HepG2 (cell line): ENCODE results near the gene ATF1. TPM values are rescaled to one million over a fixed set of nuclear protein-coding genes. Genes with fewer than 3 reads are reported as not detected.
A peak's percentile ranks its signal among the peaks of the same experiment; 100 is the strongest.

Experiments used
- BCL6 ChIP-seq: IDR thresholded peaks from 2 replicates; pipeline ENCODE4 v1.6.1; 2016; ENCODE audit warnings: missing genetic modification reagents, missing compliant biosample characterization
- FOXO1 ChIP-seq: sonication (generic); formaldehyde crosslinking; IDR thresholded peaks from 2 replicates; pipeline ENCODE4 v1.4.0; 2020; ENCODE audit warnings: missing genetic modification reagents
- HOXA7 ChIP-seq: sonication (generic); formaldehyde crosslinking; IDR thresholded peaks from 2 replicates; pipeline ENCODE4 v1.8.1; 2022; ENCODE audit warnings: mild to moderate bottlenecking, missing genetic modification reagents, moderate library complexity
- IKZF1 ChIP-seq: fragments of 450-650 bp; IDR thresholded peaks from 2 replicates; pipeline ENCODE4 v1.7.1; 2016
- KLF9 ChIP-seq: IDR thresholded peaks from 2 replicates; pipeline ENCODE4 v1.6.1; 2016; ENCODE audit warnings: low read depth
- LRRFIP1 ChIP-seq: sonication (generic); formaldehyde crosslinking; conservative IDR thresholded peaks from 2 replicates; pipeline ENCODE4 v1.4.0; 2020; ENCODE audit warnings: missing genetic modification reagents
- PHF5A ChIP-seq: IDR thresholded peaks from one replicate; pipeline ENCODE4 v1.6.1; 2018; ENCODE audit warnings: low read depth, missing genetic modification reagents; ENCODE audit not compliant: unreplicated experiment
- PRPF4 ChIP-seq: fragments of 200-400 bp; formaldehyde crosslinking; IDR thresholded peaks from 2 replicates; pipeline ENCODE4 v1.6.1; 2016; ENCODE audit warnings: low read length, low read depth; ENCODE audit not compliant: poor library complexity, severe bottlenecking
- RBAK ChIP-seq: sonication (generic); formaldehyde crosslinking; IDR thresholded peaks from 2 replicates; pipeline ENCODE4 v1.5.1; 2020; ENCODE audit warnings: mild to moderate bottlenecking, missing genetic modification reagents
- TBL1XR1 ChIP-seq: fragments of 150-350 bp; IDR thresholded peaks from 2 replicates; pipeline ENCODE4 v1.6.1; 2014; ENCODE audit warnings: borderline replicate concordance, low read length; ENCODE audit not compliant: partially characterized antibody
- TCF12 ChIP-seq, 2 experiments: fragments of 450-650 bp in 1 of 2; sonication (generic) in 1 of 2; formaldehyde crosslinking in 1 of 2; IDR thresholded peaks; 2 replicates each; pipeline versions ENCODE4 v1.6.1 to v1.8.0; 2017 to 2022; ENCODE audit warnings: antibody characterized with exemption in 1 of 2, mild to moderate bottlenecking in 1 of 2, missing genetic modification reagents in 1 of 2, moderate library complexity in 1 of 2
- ZBTB2 ChIP-seq: sonication (generic); formaldehyde crosslinking; IDR thresholded peaks from 2 replicates; pipeline ENCODE4 v1.8.0; 2022; ENCODE audit warnings: low read depth, missing genetic modification reagents
- ZBTB8A ChIP-seq: sonication (generic); formaldehyde crosslinking; IDR thresholded peaks from 2 replicates; pipeline ENCODE4 v1.4.0; 2020; ENCODE audit warnings: mild to moderate bottlenecking, low read depth, missing genetic modification reagents, borderline replicate concordance
- ZFP82 ChIP-seq: sonication (generic); formaldehyde crosslinking; IDR thresholded peaks from 2 replicates; pipeline ENCODE4 v1.5.1; 2020; ENCODE audit warnings: mild to moderate bottlenecking, missing genetic modification reagents, borderline replicate concordance
- ZFP90 ChIP-seq: sonication (generic); formaldehyde crosslinking; IDR thresholded peaks from 2 replicates; pipeline ENCODE4 v1.8.0; 2022; ENCODE audit warnings: missing genetic modification reagents, mild to moderate bottlenecking, inconsistent platforms, borderline replicate concordance
- ZNF34 ChIP-seq: sonication (generic); formaldehyde crosslinking; IDR thresholded peaks from 2 replicates; pipeline ENCODE4 v1.4.0; 2020; ENCODE audit warnings: mild to moderate bottlenecking, missing genetic modification reagents, borderline replicate concordance
- ZNF563 ChIP-seq: sonication (generic); formaldehyde crosslinking; IDR thresholded peaks from 2 replicates; pipeline ENCODE4 v1.8.0; 2022; ENCODE audit warnings: mild to moderate bottlenecking, moderate library complexity, missing genetic modification reagents
- ZNF614 ChIP-seq: IDR thresholded peaks from 2 replicates; pipeline ENCODE4 v1.6.1; 2018; ENCODE audit warnings: missing biosample characterization, missing genetic modification reagents, inconsistent platforms, borderline replicate concordance
- ZNF639 ChIP-seq: conservative IDR thresholded peaks from 2 replicates; pipeline ENCODE4 v1.6.1; 2018; ENCODE audit warnings: missing genetic modification reagents
- ZNF784 ChIP-seq: sonication (generic); formaldehyde crosslinking; IDR thresholded peaks from 2 replicates; pipeline ENCODE4 v1.5.1; 2020; ENCODE audit warnings: missing genetic modification reagents, mild to moderate bottlenecking, borderline replicate concordance
- ZSCAN9 ChIP-seq: IDR thresholded peaks from 2 replicates; pipeline ENCODE4 v1.6.1; 2016; ENCODE audit warnings: borderline replicate concordance
- ZUFSP ChIP-seq: sonication (generic); formaldehyde crosslinking; IDR thresholded peaks from 2 replicates; pipeline ENCODE4 v1.9.0; 2021; ENCODE audit warnings: missing genetic modification reagents, mild to moderate bottlenecking, borderline replicate concordance
- polyA plus RNA-seq, 8 experiments: library from polyadenylated mRNA; depleted of rRNA in 3 of 8; stranded (reverse) in 7 of 8; unstranded in 1 of 8; fragments of >200 nt; fragmentation: Illumina TruSeq in 4 of 8; extraction: Trizol in 4 of 8; gene quantifications; 2 replicates each; pipeline versions ENCODE4 v1.2.1 to v1.2.3, GENCODE V29; 2011 to 2016; ENCODE audit warnings: low read depth in 4 of 8, missing spikeins in 1 of 8, mixed read lengths in 1 of 8; ENCODE audit not compliant: insufficient read depth in 1 of 8
- total RNA-seq, 5 experiments: library from RNA; depleted of rRNA; stranded (reverse); fragments of >200 nt; fragmentation: Illumina TruSeq; extraction: Trizol; gene quantifications; 2 replicates each; pipeline ENCODE4 v1.2.3, GENCODE V29; 2016; ENCODE audit warnings: low read depth in 1 of 5

The ATF1 gene
- total and polyA plus RNA-seq, 2 of the 13 experiments (the other 11 are each of a cell fraction or from before 2014, with no cell fraction given): 29.3 to 52.0 TPM

GRCh38 chr12:50786498-50787231 lies 22.8 kb downstream of the ATF1 start (continued):
- TF ChIP-seq ZNF784 (CRISPR knock-in tag) (no peak), TCF12 (IDR thresholded peaks at IDR 0.05) (no peak), TCF12 (CRISPR knock-in tag; IDR thresholded peaks at IDR 0.05) (no peak), FOXO1 (peak; percentile 36; the same call in 1 of the 2 replicates), ZSCAN9 (no peak), PHF5A (CRISPR knock-in tag) (no peak), ZFP82 (CRISPR knock-in tag) (no peak), HOXA7 (CRISPR knock-in tag) (no peak), BCL6 (CRISPR knock-in tag) (no peak), ZNF639 (CRISPR knock-in tag) (no peak), ZUFSP (no peak), LRRFIP1 (no peak), TBL1XR1 (peak; percentile 31), IKZF1 (no peak), ZNF614 (no peak; the same call in 1 of the 2 replicates), RBAK (CRISPR knock-in tag) (no peak), KLF9 (no peak), ZNF34 (CRISPR knock-in tag) (no peak), ZNF563 (no peak), ZFP90 (CRISPR knock-in tag) (no peak), ZBTB8A (CRISPR knock-in tag) (no peak), ZBTB2 (CRISPR knock-in tag) (no peak), PRPF4 (no peak)
